ENCODE measurements around the gene KLRG1. TPM values are rescaled to one million over a fixed set of nuclear protein-coding genes. Genes with fewer than 3 reads are reported as not detected.

KLRG1 gene
- total and polyA plus RNA-seq, 5 donors: 5.2 to 8.0 (median 6.0) TPM

DNA sequence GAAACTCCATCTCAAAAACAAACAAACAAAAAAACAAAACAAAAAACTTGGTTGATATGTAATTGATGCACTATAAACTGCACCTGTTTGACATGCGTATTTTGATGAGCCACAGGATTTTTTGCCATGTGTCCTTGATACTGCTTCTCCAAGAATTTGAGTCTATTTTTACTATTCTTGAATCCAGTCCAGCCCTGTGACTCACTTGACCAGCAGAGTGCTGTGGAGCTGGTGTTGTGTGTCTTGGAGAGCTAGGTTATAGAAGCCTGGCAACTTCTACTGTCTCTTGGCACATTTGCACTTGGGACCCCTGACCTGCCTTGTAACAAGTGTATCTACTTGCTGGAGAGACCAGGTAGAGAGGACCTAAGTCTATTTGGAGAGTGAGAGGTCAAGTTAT, 52.0 kb downstream of the KLRG1 start:
- no peak for DNase-seq
- H3K9me3 ChIP-seq (ENCODE audit: control insufficient read depth, low read length): no peaks in the 10 kb centered on the region
- peak; percentile 74 to 76 for ATAC-seq
- no peaks in the 10 kb centered on the region for H3K4me1 ChIP-seq (ENCODE audit: control insufficient read depth, insufficient read depth, low read length)
- 59% methylated on average over 1 of the region's 1 CpG for WGBS
- H3K4me3 ChIP-seq (ENCODE audit: low read length): no peak overlapping the region
- no peaks in the 10 kb centered on the region for H3K27me3 ChIP-seq (ENCODE audit: control insufficient read depth, insufficient read depth)
- intact Hi-C loops (cut with DNase I): loop anchor here in 3 of 4 donors (2.0 to 10.0 kb wide), 3 partner anchors 89 to 357 kb away; no protein-coding TSS in a partner anchor
- no peak overlapping the region for H3K27ac ChIP-seq (ENCODE audit: low read length)

DNA sequence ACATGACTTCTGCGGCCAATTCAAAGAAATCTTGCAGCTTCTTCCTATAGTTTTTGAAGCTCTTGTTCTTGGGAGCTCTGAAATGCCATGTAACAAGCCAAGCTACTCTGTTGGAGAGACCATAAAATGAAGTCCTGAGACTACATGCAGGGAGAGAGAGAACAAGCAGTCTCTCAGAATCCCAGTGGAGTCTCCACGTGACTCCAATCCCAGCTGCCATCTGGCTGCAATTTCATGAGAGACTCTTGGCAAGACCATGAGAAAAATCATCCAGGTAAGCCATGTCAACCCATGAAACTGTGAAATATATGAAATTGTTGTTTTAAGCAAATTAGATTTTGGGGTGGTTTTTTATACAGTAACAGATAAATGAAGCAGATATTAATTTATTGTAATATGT, 54.4 kb downstream of the KLRG1 start:
- intact Hi-C loops (cut with DNase I): loop anchor here in 2 of 4 donors (5.0 to 10.0 kb wide), 2 partner anchors 91 to 359 kb away; no protein-coding TSS in a partner anchor
- 79% methylated on average over 2 of the region's 2 CpGs for WGBS
- Histone ChIP-seq H3K4me3 (ENCODE audit: low read length) (no peak overlapping the region), H3K9me3 (ENCODE audit: control insufficient read depth, low read length) (no peaks in the 10 kb centered on the region), H3K4me1 (ENCODE audit: control insufficient read depth, insufficient read depth, low read length) (no peaks in the 10 kb centered on the region), H3K27me3 (ENCODE audit: control insufficient read depth, insufficient read depth) (no peaks in the 10 kb centered on the region), H3K27ac (ENCODE audit: low read length) (no peak overlapping the region)
- no peak for ATAC-seq
- DNase-seq: no peak

DNA sequence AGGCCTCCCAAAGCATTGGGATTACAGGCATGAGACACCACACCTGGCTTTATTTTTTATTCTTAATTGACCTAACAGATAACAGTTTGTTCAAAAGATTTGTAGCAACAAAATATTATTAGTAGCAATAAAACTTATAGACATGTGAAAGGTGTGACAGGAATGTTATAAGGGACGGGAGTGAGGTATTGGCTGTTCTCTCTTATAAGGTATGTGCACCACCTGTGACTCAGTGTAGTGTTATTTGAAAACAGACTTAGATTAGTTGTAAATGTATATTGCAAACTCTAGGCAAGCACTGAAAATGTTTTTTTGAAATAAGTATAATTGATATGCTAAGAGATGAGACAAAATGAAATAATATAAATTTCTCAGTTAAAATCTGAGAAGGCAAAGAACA, 57.8 kb downstream of the KLRG1 start:
- ATAC-seq (no peak), DNase-seq (no peak)
- Histone ChIP-seq H3K4me1 (ENCODE audit: control insufficient read depth, insufficient read depth, low read length) (no peaks in the 10 kb centered on the region), H3K9me3 (ENCODE audit: control insufficient read depth, low read length) (no peaks in the 10 kb centered on the region), H3K27me3 (ENCODE audit: control insufficient read depth, insufficient read depth) (no peaks in the 10 kb centered on the region), H3K27ac (ENCODE audit: low read length) (no peak overlapping the region), H3K4me3 (ENCODE audit: low read length) (no peak overlapping the region)
- 93% methylated on average over 1 of the region's 1 CpG for WGBS
- intact Hi-C loops (cut with DNase I): loop anchor here in 2 of 4 donors (5.0 to 10.0 kb wide), 2 partner anchors 362 to 365 kb away; no protein-coding TSS in a partner anchor

DNA sequence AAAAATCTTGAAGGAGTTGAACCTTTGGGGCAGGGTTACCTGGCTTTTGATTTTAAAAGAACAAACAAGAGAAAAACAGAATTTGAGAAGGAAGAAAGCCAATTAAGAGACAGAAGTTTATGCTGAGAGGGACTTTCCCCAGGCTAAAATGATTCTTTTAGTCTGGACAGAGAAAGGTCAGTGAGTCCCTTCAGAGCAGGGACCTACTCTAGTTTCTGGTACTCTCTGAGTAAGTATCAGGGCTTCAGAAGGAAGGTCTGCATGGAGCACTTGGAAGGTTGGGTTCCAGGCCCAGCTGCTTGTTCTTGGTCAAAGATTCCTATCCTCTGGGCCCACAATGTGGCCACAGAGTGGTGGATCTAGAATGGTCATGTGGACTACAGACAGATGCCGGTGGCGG, 59.6 kb downstream of the KLRG1 start:
- H3K4me1 ChIP-seq (ENCODE audit: control insufficient read depth, insufficient read depth, low read length): no peaks in the 10 kb centered on the region
- no peak for ATAC-seq
- WGBS: 97% methylated on average over 2 of the region's 2 CpGs
- no peak for DNase-seq
- no peaks in the 10 kb centered on the region for H3K9me3 ChIP-seq (ENCODE audit: control insufficient read depth, low read length)
- H3K27me3 ChIP-seq (ENCODE audit: control insufficient read depth, insufficient read depth): no peaks in the 10 kb centered on the region
- H3K27ac ChIP-seq (ENCODE audit: low read length): no peak overlapping the region
- H3K4me3 ChIP-seq (ENCODE audit: low read length): no peak overlapping the region
- intact Hi-C loops (cut with DNase I): loop anchor here in 2 of 4 donors (5.0 to 10.0 kb wide), 2 partner anchors 364 to 367 kb away; no protein-coding TSS in a partner anchor

DNA sequence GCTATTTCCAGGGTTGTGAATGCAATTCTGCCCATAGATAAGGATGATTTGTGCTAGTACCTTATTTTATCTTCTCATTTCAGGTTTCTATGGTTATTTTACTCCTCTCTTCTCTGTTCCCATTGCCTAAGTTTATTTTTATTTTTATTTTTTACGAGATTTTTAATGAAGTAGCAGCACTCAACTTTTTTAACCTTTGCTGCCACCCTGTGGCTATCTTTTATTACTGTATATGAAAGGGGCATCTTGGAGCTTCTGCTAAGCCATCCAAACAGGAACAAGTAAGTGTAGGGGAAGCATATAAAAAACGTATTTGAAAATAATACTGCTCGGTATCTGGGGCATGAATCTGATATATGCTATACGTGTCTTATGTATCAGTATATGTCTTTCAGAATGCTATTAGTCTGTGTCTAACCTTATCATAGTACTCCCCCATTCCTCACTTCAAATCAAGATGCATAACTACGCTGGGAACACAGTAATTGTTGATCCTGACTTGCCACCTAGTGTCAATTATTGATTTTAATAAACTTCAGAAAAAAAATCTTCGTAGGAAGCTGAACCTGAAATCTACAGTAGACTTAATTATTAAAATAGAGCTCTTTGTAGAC, 60.3 kb downstream of the KLRG1 start:
- Histone ChIP-seq H3K27me3 (ENCODE audit: control insufficient read depth, insufficient read depth) (no peaks in the 10 kb centered on the region), H3K4me1 (ENCODE audit: control insufficient read depth, insufficient read depth, low read length) (no peaks in the 10 kb centered on the region), H3K4me3 (ENCODE audit: low read length) (no peak overlapping the region), H3K27ac (ENCODE audit: low read length) (no peak overlapping the region), H3K9me3 (ENCODE audit: control insufficient read depth, low read length) (no peaks in the 10 kb centered on the region)
- WGBS: 23% methylated on average over 6 of the region's 6 CpGs
- intact Hi-C loops (cut with DNase I): loop anchor here in 2 of 4 donors (5.0 to 10.0 kb wide), 2 partner anchors 365 to 367 kb away; no protein-coding TSS in a partner anchor
- ATAC-seq (no peak), DNase-seq (no peak)

DNA sequence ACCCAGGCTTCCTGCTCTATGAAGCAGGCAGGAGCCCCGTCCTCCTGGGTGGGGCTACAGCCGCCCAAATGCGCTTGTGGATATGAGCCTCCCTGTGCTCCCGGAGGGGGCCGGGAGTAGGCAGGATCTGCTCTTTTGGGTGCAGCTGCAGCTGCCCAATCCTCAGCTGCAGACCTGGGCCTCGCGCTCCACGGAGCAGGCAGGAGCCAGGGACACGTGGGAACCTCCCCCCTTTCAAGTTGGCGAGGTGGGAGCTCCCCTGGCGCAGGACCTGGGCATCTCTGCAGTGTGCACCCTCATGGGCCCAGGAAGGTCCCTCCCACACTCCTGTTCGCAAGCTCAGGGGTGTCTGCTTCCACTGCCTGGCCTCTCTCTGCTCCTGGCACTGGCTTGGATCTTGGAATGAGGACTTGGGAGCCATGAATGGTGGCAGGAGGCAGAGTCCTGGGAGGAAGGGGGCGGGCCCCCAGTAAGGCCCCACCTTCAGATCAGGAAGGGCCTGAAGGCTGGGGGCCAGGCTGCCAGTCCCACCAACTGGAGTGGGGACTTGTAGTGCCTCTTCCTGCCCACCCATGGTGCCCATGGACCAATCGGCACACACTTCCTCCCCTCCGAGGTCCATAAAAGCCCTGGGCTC, 61.3 kb downstream of the KLRG1 start:
- no peak overlapping the region for H3K4me3 ChIP-seq (ENCODE audit: low read length)
- no peak overlapping the region for H3K27ac ChIP-seq (ENCODE audit: low read length)
- 86% methylated on average over 15 of the region's 15 CpGs for WGBS
- H3K9me3 ChIP-seq (ENCODE audit: control insufficient read depth, low read length): no peaks in the 10 kb centered on the region
- ATAC-seq (peak; percentile 21 to 36), DNase-seq (no peak)
- H3K27me3 ChIP-seq (ENCODE audit: control insufficient read depth, insufficient read depth): no peaks in the 10 kb centered on the region
- intact Hi-C loops (cut with DNase I): no loop called here
- no peaks in the 10 kb centered on the region for H3K4me1 ChIP-seq (ENCODE audit: control insufficient read depth, insufficient read depth, low read length)

DNA sequence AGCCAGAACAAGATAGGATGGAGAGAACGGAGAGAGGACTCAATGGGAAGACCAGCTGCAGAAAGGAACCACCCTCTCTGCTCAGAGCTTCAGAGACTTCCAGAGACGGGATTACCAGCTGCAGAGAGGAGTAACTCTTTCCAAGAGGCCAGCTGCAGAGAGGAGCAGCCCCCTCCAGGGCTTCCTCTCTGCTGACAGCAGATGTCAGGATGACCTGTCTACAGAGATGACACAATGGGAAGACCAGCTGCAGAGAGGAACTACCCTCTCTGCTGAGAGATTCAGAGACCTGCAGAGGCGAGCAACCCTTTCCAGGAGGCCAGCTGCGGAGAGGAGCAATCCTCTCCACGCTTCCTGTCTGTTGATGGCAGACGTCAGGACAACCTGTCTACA, 61.8 kb downstream of the KLRG1 start:
- H3K27me3 ChIP-seq (ENCODE audit: control insufficient read depth, insufficient read depth): no peaks in the 10 kb centered on the region
- no peaks in the 10 kb centered on the region for H3K9me3 ChIP-seq (ENCODE audit: control insufficient read depth, low read length)
- WGBS: 46% methylated on average over 6 of the region's 6 CpGs
- intact Hi-C loops (cut with DNase I): no loop called here
- ATAC-seq: peak in 1 of 2 donors; percentile 16
- H3K4me3 ChIP-seq (ENCODE audit: low read length): no peak overlapping the region
- no peaks in the 10 kb centered on the region for H3K4me1 ChIP-seq (ENCODE audit: control insufficient read depth, insufficient read depth, low read length)
- no peak overlapping the region for H3K27ac ChIP-seq (ENCODE audit: low read length)
- DNase-seq: no peak

DNA sequence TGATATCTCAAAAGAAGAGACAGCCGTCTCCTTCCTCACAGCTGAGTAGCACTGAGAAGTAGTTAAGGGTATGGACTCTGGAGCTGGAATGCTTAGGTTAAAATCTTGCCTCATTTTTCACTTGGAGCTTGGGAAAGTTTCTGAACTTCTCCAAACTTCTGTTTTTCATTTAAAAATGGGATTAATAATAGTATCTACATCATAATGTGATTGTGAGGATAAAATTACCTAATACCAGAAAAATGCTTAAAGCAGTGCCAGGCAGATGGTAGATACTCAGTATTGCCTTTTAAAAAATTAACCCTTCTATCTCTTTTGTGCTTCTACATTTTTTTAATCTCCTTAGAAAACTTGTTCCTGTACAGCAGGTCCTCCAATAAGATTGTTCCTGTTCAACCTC, 63.3 kb downstream of the KLRG1 start:
- 58% methylated on average over 1 of the region's 1 CpG for WGBS
- no peaks in the 10 kb centered on the region for H3K27me3 ChIP-seq (ENCODE audit: control insufficient read depth, insufficient read depth)
- H3K27ac ChIP-seq (ENCODE audit: low read length): no peak overlapping the region
- DNase-seq (no peak), ATAC-seq (no peak)
- H3K9me3 ChIP-seq (ENCODE audit: control insufficient read depth, low read length): no peaks in the 10 kb centered on the region
- no peaks in the 10 kb centered on the region for H3K4me1 ChIP-seq (ENCODE audit: control insufficient read depth, insufficient read depth, low read length)
- intact Hi-C loops (cut with DNase I): no loop called here
- H3K4me3 ChIP-seq (ENCODE audit: low read length): no peak overlapping the region

Other genes with a start within 250 kb of the KLRG1 start
- gene A2ML1, start 166.9 kb upstream of the KLRG1 start, total RNA-seq: 1 to 10 TPM in 1 of 4 donors, under 1 TPM in 3; 0.25 to 1.1 (median 0.81) TPM
- 0.38 TPM for gene A2ML1, start 166.9 kb upstream of the KLRG1 start, polyA plus RNA-seq
- gene PHC1, start 75.0 kb upstream of the KLRG1 start, total RNA-seq: 10 to 100 TPM; 25.3 to 34.9 (median 27.8) TPM
- gene PHC1, start 75.0 kb upstream of the KLRG1 start, polyA plus RNA-seq: 13.3 TPM
- 100 to 1,000 TPM in 3 of 4 donors, 10 to 100 TPM in 1; 97.1 to 109 (median 106) TPM for gene M6PR, start 39.9 kb upstream of the KLRG1 start, total RNA-seq
- gene M6PR, start 39.9 kb upstream of the KLRG1 start, polyA plus RNA-seq: 55.8 TPM
- gene A2M, start 126.4 kb downstream of the KLRG1 start, total RNA-seq: 100 to 1,000 TPM; 422 to 604 (median 514) TPM
- 165 TPM for gene A2M, start 126.4 kb downstream of the KLRG1 start, polyA plus RNA-seq
- gene PZP, start 218.8 kb downstream of the KLRG1 start, total RNA-seq: under 1 TPM; 0.14 to 0.74 (median 0.43) TPM
- gene PZP, start 218.8 kb downstream of the KLRG1 start, polyA plus RNA-seq: 0.36 TPM

Data from right cardiac atrium (tissue), 5 donors.